GM10847 (cell line): Measurements from ENCODE around the gene LLGL2.

ENCODE experiments used
- POLR2A ChIP-seq: IDR thresholded peaks from 2 replicates; pipeline ENCODE4 v1.6.1; 2011; ENCODE audit not compliant: insufficient read length; ENCODE audit errors: extremely low read depth

The LLGL2 gene

GRCh38 chr17:75546181-75546580 lies 20.7 kb downstream of the LLGL2 start:
- TF ChIP-seq POLR2A, result no peak

- no peak for TF ChIP-seq POLR2A
These were observed 21.6 kb downstream of the LLGL2 start for GRCh38 chr17:75547091-75547490.

- no peak for TF ChIP-seq POLR2A
These were observed 23.3 kb downstream of the LLGL2 start for GRCh38 chr17:75548813-75549212.

DNA sequence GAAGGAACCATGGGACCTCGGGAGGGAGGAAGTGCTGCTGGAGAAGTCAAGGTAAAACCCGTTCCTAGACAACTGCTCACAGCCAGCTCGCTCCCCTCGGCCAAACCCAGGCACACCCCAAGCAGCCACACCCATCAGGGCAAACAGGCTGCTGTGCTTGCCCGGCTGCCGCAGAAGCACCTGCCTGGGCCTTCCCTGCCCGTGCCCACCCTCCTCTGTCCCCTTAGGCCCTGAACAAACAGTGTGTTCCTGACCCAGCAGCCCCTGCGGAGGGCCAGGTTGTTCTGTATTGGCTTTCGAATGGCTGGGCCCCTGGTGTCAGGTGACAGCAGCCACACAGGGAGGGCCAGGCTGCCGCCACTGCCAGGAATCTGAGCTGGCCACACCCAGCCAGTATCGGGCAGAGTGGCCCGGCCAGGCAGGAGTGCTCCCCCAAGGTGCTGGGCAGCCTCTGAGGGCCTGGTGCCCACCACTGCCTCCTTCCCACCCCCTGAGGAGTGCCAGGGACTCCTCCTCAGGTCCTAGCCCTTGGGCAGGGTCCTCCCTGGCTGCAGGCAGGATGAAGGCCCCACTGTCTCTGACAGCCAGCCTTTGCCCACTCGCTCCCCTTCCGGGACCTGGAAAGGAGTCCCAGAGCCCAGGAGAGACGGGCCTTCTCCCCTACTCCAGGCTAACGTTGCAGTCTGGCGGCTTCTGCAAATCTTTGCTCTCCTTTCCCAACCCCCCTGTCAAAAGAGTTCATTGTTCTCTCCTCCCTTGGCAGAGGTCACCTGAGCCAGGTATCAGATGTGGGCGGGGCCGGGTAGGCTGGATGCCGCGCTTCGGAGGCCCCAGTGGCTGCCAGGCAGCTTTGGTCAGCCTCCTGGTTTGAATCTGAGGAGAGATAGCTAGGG lies 24.0 kb downstream of the LLGL2 start:
- no peak for TF ChIP-seq POLR2A

DNA sequence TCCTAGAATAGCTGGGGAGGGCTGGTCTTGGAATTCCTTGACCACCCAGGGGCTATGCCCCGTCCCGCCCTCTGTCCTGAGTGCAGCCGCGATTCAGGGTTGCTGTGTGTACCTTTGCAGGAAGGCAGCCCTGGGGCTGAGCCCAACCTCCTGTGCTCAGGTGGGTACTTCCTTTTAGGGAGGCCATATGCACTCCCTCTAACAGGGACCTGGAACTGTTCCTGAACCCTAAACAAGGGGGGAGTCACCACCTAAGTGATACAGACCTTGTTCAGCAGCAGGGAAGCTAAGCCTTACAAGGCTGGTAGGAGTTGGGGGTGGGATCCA lies 24.6 kb downstream of the LLGL2 start:
- TF ChIP-seq POLR2A, result no peak

GRCh38 chr17:75551266-75551665 lies 25.8 kb downstream of the LLGL2 start:
- no peak for TF ChIP-seq POLR2A

DNA sequence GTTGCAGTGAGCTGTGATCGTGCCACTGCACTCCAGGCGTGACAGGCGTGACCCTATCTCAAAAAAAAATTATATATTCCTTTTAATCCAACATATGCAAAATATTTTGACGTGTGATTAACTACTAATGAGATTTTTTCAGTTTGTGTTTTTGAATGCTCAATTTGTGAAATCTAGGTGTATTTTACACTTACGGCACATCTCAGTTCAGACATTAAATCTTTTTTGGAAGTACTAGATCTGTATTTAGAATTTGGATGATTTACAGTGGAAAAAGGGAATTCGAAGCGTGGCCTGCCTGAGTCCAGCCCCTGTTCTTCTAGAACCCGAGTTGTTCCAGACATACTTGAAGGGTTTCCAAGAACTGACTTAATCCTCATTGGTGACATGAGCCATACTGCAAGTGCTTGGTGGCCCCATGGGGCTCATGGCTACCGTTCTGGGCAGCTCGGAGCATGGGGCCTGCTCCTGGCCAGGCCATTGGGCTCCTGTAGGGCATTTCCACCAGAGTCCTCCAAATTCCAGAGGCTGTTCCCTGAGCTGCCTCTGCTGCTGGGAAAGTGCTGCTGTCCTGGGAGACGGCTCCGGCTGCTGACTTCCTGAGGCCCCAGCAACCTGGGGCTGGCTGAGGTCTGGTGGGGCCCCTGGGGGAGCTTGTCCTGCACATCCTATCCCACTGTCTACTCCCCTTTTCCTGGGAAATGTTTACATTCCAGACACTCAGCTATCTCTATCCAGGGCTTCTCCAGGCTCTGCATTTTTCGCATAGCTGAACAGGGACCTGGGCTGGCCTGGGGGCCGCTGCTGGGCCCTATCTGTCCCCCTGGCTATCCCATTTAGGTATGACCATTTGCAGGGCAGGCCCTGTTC lies 27.2 kb downstream of the LLGL2 start:
- TF ChIP-seq POLR2A, result no peak

- no peak for TF ChIP-seq POLR2A
These were observed 28.0 kb downstream of the LLGL2 start for GRCh38 chr17:75553295-75554110.

- no peak for TF ChIP-seq POLR2A
These were observed 30.2 kb downstream of the LLGL2 start for GRCh38 chr17:75555679-75556153.

DNA sequence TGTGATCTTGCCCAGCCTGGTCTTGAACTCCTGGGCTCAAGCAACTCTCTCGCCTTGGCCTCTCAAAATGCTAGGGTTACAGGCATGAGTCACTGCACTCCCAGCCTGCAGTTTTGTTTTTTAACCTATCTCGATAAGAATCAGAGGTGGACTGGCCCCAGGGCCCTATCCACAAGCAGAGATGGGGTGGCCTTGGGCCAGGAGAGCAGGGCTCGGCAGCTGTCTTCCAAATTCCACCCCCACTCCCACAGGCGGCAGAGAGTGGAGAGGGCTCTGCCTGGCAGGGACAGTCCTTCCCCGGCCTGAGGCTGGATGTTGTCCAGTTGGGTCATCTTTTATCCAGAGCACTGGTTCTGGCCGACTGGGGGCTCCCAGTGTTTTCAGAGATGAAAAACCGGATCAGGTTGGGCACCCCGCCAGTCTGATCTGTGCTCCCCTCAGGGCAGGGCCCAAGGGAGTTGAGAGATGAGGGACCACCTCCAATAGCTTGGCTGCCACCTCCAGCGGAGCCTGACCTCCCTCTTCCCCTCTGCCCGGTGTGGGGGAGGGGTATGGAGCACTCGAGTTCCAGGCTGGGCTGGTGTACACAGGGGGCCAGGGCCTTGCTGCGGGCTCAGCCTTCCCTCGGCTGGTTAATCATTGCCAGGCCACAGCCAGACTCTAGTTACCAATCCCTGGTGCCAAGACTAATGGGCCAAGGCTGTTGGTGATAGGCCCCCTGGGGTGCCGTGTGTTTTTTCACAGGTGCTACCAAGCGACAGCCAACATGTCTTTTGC lies 31.8 kb downstream of the LLGL2 start:
- no peak for TF ChIP-seq POLR2A

DNA sequence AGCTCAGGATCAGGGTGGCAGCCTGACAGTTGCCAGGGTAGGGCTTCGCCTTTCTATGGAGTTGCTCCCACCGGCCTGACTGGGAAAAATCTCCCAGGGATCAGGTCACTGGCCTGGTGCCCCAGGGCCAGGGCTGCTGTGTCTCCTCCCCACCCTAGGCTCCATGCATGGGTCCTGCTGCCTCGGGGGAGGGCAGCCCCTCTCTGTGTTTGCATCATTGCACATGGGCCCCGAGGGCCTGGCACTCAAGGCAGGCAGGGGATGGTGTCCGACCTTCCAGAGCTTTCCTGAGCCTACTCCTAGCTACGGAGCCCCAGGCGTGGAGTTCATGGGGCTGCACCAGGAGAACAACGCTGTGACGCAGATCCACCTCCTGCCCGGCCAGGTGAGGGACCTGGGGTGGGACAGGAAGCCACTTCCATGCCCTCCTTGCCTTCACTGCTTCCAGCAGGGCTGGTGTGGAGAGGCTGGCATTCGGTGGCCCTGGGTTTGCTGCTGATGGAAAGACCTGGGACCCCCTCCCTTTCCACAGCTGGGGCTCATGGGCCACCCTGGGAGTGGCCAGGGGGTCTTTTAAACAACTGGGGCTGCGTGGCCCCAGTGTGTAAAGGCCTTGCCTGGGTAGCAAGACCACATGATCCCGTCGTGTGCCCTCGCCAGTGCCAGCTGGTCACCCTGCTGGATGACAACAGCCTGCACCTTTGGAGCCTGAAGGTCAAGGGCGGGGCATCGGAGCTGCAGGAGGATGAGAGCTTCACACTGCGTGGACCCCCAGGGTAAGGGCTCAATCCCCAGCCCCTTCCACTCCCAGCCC lies 32.6 kb downstream of the LLGL2 start:
- no peak for TF ChIP-seq POLR2A

GRCh38 chr17:75558666-75559530 lies 33.4 kb downstream of the LLGL2 start:
- no peak for TF ChIP-seq POLR2A
